SU-DHL-6 (cell line): ENCODE data around the gene CGREF1.

Experiments
- EZH2phosphoT487 ChIP-seq: fragments of 200-600 bp; sonication (generic), shearing (Covaris generic); conservative IDR thresholded peaks from 2 replicates; pipeline ENCODE4 v1.6.1; 2018; ENCODE audit warnings: mild to moderate bottlenecking, antibody characterized with exemption, low read length, moderate library complexity, mixed read lengths
- TF ChIP-seq, protein P1 (sequence below): fragments of 200-600 bp; sonication (generic); IDR thresholded peaks from one replicate; pipeline ENCODE4 v1.5.1; 2017; ENCODE audit warnings: antibody characterized with exemption, mild to moderate bottlenecking, low read length, moderate library complexity; ENCODE audit not compliant: insufficient read depth, poor library complexity, severe bottlenecking

DNA sequence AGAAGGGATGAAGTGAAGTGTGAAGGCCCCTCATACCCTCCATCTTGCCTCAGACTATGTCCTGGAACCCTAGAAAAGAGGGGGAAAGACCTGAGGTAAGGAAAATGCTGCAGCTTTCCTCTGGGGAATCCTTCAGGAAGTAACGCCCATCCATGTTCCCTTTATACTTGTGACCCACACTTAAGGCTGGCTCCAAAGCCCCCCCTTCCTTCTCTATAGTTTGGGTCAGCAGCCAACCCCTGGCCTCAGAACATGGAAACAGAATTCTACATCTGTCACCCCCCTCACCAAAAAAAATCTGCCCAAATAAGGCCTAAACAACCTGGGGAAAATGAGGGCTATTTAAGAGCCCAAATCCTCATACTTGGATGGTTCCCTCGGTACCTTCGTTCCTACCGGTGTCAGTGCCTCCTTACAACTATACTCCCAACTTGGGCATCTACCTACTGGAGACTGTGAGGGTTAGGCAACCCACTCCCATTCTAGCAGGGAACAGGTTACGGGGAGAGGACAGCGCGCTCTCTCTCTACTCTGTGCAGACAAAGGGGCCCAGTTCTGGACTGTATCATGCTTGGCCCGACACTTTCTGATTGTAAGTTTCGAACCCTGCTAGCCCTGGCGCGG, 48.2 kb downstream of the CGREF1 start:
- TF ChIP-seq, protein P1, sequence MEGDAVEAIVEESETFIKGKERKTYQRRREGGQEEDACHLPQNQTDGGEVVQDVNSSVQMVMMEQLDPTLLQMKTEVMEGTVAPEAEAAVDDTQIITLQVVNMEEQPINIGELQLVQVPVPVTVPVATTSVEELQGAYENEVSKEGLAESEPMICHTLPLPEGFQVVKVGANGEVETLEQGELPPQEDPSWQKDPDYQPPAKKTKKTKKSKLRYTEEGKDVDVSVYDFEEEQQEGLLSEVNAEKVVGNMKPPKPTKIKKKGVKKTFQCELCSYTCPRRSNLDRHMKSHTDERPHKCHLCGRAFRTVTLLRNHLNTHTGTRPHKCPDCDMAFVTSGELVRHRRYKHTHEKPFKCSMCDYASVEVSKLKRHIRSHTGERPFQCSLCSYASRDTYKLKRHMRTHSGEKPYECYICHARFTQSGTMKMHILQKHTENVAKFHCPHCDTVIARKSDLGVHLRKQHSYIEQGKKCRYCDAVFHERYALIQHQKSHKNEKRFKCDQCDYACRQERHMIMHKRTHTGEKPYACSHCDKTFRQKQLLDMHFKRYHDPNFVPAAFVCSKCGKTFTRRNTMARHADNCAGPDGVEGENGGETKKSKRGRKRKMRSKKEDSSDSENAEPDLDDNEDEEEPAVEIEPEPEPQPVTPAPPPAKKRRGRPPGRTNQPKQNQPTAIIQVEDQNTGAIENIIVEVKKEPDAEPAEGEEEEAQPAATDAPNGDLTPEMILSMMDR: no peak
- TF ChIP-seq EZH2phosphoT487: no peak
